Activated CD8-positive, alpha-beta memory T cell treated with anti-CD3 and anti-CD28 coated beads, Interleukin-2, amount 10 ng/mL, durations not matched to agents 7 days and 5 days (primary cell): ENCODE results near the gene PHF3. TPM values are rescaled to one million over a fixed set of nuclear protein-coding genes. Genes with fewer than 3 reads are reported as not detected.
A peak's percentile ranks its signal among the peaks of the same experiment; 100 is the strongest.

ENCODE experiments used
- ATAC-seq: fragments of 150-1000 bp; cut with Tn5 transposase; one replicate; pipeline ENCODE4 v1.10.0; 2021; ENCODE audit warnings: moderate library complexity
- CTCF ChIA-PET: fragments of 350-600 bp; sonication (Branson Sonifier 250); formaldehyde crosslinking; loops from one replicate; lab custom pipeline; 2021; ENCODE audit warnings: antibody characterized with exemption; lab: Charles Lee
- DNase-seq: peaks from one replicate; pipeline ENCODE4 v3.0.0-alpha.2; 2020
- H3K27ac Mint-ChIP-seq: one replicate; pipeline ENCODE4 v1.8.0; 2021; ENCODE audit warnings: mild to moderate bottlenecking, mixed read lengths
- H3K27me3 Mint-ChIP-seq: one replicate; pipeline ENCODE4 v1.8.0; 2021; ENCODE audit warnings: mixed read lengths
- H3K36me3 Mint-ChIP-seq: one replicate; pipeline ENCODE4 v1.8.0; 2021; ENCODE audit warnings: mild to moderate bottlenecking, mixed read lengths
- H3K4me1 Mint-ChIP-seq: one replicate; pipeline ENCODE4 v1.8.0; 2021; ENCODE audit warnings: mixed read lengths
- H3K4me3 Mint-ChIP-seq: one replicate; pipeline ENCODE4 v1.8.0; 2021; ENCODE audit warnings: mild to moderate bottlenecking, moderate library complexity, mixed read lengths
- H3K9me3 Mint-ChIP-seq: one replicate; pipeline ENCODE4 v1.8.0; 2022; ENCODE audit warnings: low read depth, mixed read lengths
- total RNA-seq, 2 experiments: library from RNA; stranded (reverse); gene quantifications; one replicate each; pipeline ENCODE4 v1.2.3, GENCODE V29; 2021

Gene PHF3
- total RNA-seq, 2 experiments from 2014 or later = 48.1 to 48.2 TPM

DNA sequence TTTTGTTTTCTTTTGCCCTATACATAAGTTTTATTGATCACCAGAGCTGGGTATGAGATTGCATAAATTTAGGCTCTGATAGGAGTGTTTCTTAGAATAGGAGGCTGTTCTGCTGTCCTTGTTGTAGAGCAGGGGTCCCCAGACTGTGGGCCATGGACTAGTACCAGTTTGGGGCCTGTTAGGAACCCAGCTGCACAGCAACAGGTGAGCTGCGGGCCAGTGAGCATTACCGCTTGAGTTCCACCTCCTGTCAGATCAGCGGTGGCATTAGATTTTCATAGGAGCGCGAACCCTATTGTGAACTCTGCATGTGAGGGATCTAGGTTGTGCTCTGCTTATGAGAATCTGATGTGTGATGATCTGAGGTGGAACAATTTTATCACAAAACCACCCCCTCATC is 26.2 kb downstream of the PHF3 start:
- Mint-ChIP-seq H3K36me3 (peaks cover 25% of the 10 kb centered on the region), H3K27me3 (no peaks in the 10 kb centered on the region), H3K4me3 (no peak overlapping the region), H3K4me1 (peaks cover 14% of the 10 kb centered on the region), H3K9me3 (peaks cover 3% of the 10 kb centered on the region), H3K27ac (no peak overlapping the region)
- DNase-seq (no peak), ATAC-seq (no peak)
- CTCF ChIA-PET = no interaction called here

GRCh38 chr6:63663147-63663955 is 27.7 kb downstream of the PHF3 start:
- DNase-seq = no peak
- Mint-ChIP-seq H3K36me3 (peaks cover 20% of the 10 kb centered on the region), H3K27ac (no peak overlapping the region), H3K4me1 (peaks cover 11% of the 10 kb centered on the region), H3K9me3 (no peaks in the 10 kb centered on the region), H3K27me3 (no peaks in the 10 kb centered on the region), H3K4me3 (no peak overlapping the region)
- CTCF ChIA-PET = no interaction called here
- ATAC-seq = no peak

- CTCF ChIA-PET = no interaction called here
- Mint-ChIP-seq H3K27me3 (no peaks in the 10 kb centered on the region), H3K36me3 (peaks cover 16% of the 10 kb centered on the region), H3K9me3 (no peaks in the 10 kb centered on the region), H3K4me3 (no peak overlapping the region), H3K27ac (no peak overlapping the region), H3K4me1 (peaks cover 11% of the 10 kb centered on the region)
- ATAC-seq (no peak), DNase-seq (no peak)
These were observed 28.3 kb downstream of the PHF3 start for GRCh38 chr6:63663956-63664281.

DNA sequence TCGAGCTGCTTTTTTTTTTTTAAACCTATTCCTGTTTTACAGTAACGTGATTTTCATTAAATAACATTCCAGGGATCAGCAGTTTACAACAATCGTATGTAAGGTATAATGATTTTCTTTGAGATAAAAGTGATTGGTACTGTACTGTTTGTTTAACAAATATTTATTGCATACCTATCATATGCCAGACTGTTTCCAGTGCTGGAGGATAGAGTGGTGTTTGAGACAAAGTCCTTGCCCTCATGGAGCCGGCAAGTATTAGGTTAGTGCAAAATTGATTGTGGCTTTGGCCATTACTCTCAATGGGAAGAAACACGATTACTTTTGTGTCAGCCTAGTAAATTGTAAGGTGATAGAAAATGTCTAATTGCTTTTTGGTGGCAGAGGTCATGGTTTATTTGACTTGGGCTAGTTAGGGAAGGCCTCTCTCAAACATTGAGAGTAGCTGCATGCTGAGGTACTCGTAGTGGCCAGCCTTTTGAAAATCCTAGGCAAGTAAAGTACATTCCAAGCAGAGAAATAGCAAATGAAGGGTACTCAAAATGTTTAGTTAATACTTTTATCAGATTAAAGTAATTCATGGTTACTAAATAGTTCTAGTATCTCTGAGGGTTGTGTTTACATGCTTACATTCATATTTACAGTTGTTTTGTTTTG is 35.6 kb downstream of the PHF3 start:
- CTCF ChIA-PET = no interaction called here
- Mint-ChIP-seq H3K36me3 (peaks cover 11% of the 10 kb centered on the region), H3K4me1 (no peaks in the 10 kb centered on the region), H3K27ac (no peak overlapping the region), H3K4me3 (no peak overlapping the region), H3K9me3 (no peaks in the 10 kb centered on the region), H3K27me3 (no peaks in the 10 kb centered on the region)
- no peak for ATAC-seq
- DNase-seq = no peak

- Mint-ChIP-seq H3K4me3 (no peak overlapping the region), H3K27ac (no peak overlapping the region), H3K27me3 (no peaks in the 10 kb centered on the region), H3K9me3 (no peaks in the 10 kb centered on the region), H3K4me1 (no peaks in the 10 kb centered on the region), H3K36me3 (peaks cover 11% of the 10 kb centered on the region)
- CTCF ChIA-PET = interaction anchor here (0.6 kb wide), 1 partner anchor 97 kb away, joined by 3 read pairs; no protein-coding TSS in a partner anchor
- ATAC-seq (no peak), DNase-seq (no peak)
These were observed 37.1 kb downstream of the PHF3 start for GRCh38 chr6:63672582-63673129.

- DNase-seq = no peak
- Mint-ChIP-seq H3K27ac (no peak overlapping the region), H3K4me3 (no peak overlapping the region), H3K4me1 (no peaks in the 10 kb centered on the region), H3K9me3 (no peaks in the 10 kb centered on the region), H3K27me3 (no peaks in the 10 kb centered on the region), H3K36me3 (peaks cover 11% of the 10 kb centered on the region)
- no peak for ATAC-seq
- CTCF ChIA-PET = no interaction called here
These were observed 38.1 kb downstream of the PHF3 start for GRCh38 chr6:63673692-63674091.

DNA sequence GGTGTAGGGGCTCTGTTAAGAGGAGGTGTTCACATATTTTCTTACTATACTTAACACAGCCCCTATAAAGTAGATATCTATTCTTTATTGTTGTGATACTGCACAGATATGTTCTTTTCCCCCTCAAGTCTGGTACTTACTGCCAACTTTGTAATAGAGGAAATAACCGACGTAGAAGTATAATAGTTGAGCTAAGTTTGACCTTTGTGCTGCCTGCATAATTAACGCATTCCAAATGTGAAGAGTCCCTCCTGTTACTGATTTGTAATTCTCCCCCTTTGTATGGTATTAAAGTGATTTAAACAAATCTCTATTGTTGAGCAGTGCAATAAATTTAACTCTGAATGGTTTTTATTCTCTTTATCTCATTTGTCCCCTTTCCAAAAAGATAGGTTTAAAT is 39.0 kb downstream of the PHF3 start:
- Mint-ChIP-seq H3K27ac (no peak overlapping the region), H3K27me3 (no peaks in the 10 kb centered on the region), H3K36me3 (peaks cover 13% of the 10 kb centered on the region), H3K4me3 (no peak overlapping the region), H3K4me1 (no peaks in the 10 kb centered on the region), H3K9me3 (no peaks in the 10 kb centered on the region)
- no peak for ATAC-seq
- CTCF ChIA-PET = no interaction called here
- DNase-seq = no peak

DNA sequence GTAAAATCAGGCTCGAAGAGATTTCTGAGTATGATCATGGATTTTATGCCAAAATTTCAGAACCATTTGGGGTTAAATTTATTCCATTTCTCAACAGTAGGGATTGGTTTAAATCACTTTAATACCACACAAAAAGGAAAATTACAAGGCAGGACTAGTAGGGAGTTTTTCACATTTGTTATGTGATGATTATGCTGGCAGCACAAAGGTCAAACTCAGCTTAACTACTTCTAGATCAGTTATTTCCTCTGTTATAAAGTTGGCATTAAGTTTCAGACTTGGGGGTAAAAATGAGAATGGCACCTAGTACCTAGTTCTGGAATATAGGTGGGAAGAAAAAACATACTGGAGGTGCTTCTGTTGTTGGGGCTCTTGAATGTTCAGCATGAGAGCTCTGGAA is 39.5 kb downstream of the PHF3 start:
- H3K36me3 Mint-ChIP-seq = peaks cover 14% of the 10 kb centered on the region
- ATAC-seq = no peak
- H3K4me3 Mint-ChIP-seq = no peak overlapping the region
- H3K4me1 Mint-ChIP-seq = no peaks in the 10 kb centered on the region
- no peak overlapping the region for H3K27ac Mint-ChIP-seq
- CTCF ChIA-PET = no interaction called here
- no peaks in the 10 kb centered on the region for H3K9me3 Mint-ChIP-seq
- H3K27me3 Mint-ChIP-seq = no peaks in the 10 kb centered on the region
- DNase-seq = no peak

- CTCF ChIA-PET = no interaction called here
- no peak overlapping the region for H3K4me3 Mint-ChIP-seq
- no peaks in the 10 kb centered on the region for H3K9me3 Mint-ChIP-seq
- peaks cover 27% of the 10 kb centered on the region for H3K36me3 Mint-ChIP-seq
- H3K4me1 Mint-ChIP-seq = no peaks in the 10 kb centered on the region
- no peak for ATAC-seq
- no peak overlapping the region for H3K27ac Mint-ChIP-seq
- DNase-seq = no peak
- H3K27me3 Mint-ChIP-seq = no peaks in the 10 kb centered on the region
These were observed 41.0 kb downstream of the PHF3 start for GRCh38 chr6:63676412-63677114.

DNA sequence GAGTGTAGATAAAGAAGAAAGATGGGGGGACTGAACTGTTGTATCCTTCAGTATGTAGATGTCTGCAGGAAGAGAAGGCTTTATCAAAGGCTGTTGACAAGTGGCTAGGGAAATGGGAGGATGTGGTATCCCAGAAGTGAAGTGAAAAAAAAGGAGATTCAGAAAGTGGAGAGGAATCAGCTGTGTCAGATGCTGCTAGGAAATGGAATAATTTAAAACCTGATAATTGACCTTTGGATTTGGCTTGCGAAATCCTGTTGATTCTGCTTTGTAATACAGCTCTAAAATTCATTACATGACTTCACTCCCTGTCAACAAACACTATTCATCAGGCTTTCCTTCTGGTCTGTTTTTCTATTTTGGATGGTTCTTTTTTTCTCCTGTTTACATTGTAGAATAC is 41.7 kb downstream of the PHF3 start:
- CTCF ChIA-PET = no interaction called here
- H3K4me3 Mint-ChIP-seq = no peak overlapping the region
- no peaks in the 10 kb centered on the region for H3K27me3 Mint-ChIP-seq
- ATAC-seq = no peak
- peaks cover 26% of the 10 kb centered on the region for H3K36me3 Mint-ChIP-seq
- no peak for DNase-seq
- H3K9me3 Mint-ChIP-seq = no peaks in the 10 kb centered on the region
- H3K4me1 Mint-ChIP-seq = no peaks in the 10 kb centered on the region
- H3K27ac Mint-ChIP-seq = no peak overlapping the region

DNA sequence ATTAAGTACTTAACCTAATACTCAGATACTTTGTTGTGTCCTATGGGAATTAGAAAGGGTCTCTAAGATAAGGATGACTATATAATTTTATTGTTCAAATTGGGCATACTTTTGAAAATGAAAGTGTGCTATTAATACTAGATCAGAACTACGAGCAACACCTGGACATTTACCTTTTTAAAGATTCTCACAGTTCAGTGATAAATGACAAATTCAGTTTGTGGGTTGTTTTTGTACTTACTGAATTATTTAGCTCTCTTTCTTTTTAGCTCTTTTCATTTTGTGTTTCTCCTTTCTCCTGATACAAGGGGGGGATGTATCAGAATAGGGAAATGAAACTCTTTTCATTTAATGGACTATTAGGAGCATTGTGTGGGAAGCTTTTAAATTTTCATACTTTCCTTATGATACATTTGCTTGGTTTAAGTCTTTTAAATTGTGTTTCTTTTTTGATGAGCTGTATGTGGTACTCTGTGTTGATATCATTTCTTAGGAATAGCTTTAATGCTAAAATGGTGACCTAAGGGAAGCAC is 47.5 kb downstream of the PHF3 start:
- no peak for DNase-seq
- Mint-ChIP-seq H3K27me3 (no peaks in the 10 kb centered on the region), H3K4me1 (peaks cover 13% of the 10 kb centered on the region), H3K4me3 (no peak overlapping the region), H3K9me3 (no peaks in the 10 kb centered on the region), H3K27ac (no peak overlapping the region), H3K36me3 (peaks cover 51% of the 10 kb centered on the region)
- CTCF ChIA-PET = interaction anchor here (1.8 kb wide), 1 partner anchor 85 kb away, joined by 5 read pairs; no protein-coding TSS in a partner anchor
- ATAC-seq = no peak

DNA sequence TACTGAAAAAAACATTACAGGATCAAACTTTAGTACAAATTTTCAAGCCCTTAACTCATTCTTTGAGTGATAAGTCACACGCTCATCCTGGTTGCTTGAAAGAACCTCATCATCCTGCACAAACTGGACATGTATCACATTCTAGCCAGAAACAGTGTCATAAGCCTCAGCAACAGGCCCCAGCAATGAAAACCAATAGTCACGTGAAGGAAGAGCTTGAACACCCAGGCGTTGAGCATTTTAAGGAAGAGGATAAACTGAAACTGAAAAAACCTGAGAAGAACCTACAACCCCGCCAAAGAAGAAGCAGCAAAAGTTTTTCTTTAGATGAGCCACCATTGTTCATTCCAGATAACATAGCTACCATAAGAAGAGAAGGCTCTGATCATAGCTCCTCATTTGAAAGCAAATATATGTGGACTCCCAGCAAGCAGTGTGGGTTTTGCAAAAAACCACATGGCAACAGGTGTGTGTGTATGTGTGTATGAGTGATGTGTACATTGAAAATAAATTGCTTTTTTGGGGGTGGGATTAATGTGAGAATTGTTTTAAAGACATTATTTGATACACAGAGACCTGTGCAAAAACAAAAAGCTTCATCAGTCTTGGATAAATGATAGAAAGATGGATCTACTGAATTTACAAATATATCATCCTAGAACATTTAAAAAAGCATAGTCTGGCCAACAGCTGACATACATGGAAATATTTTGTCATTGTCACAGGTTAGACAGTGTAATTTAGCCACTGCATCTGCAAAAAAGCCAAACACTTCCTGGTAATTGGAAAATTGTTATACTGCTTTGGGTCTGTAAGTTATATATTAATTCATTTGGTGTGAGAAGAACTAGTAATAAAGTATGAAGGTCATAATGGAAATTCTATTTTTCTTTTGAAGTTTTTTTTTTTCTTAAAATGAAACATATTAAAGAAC is 50.1 kb downstream of the PHF3 start:
- peak overlapping the region; percentile 13 for H3K4me3 Mint-ChIP-seq
- peaks cover 15% of the 10 kb centered on the region for H3K4me1 Mint-ChIP-seq
- H3K27ac Mint-ChIP-seq = peak overlapping the region; percentile 40
- CTCF ChIA-PET = interaction anchor here (0.8 to 1.8 kb wide), 4 partner anchors 18 to 111 kb away, joined by 3 to 4 read pairs (median 4); partner anchors contain the start of gene PHF3
- peak; percentile 36 for ATAC-seq
- H3K9me3 Mint-ChIP-seq = no peaks in the 10 kb centered on the region
- no peak for DNase-seq
- no peaks in the 10 kb centered on the region for H3K27me3 Mint-ChIP-seq
- peaks cover 39% of the 10 kb centered on the region for H3K36me3 Mint-ChIP-seq
